ENCODE measurements around the gene DEF6. TPM values are rescaled to one million over a fixed set of nuclear protein-coding genes. Genes with fewer than 3 reads are reported as not detected.

Gene DEF6
- polyA plus RNA-seq, 1 of the 3 experiments (the other 2 are of a cell fraction) = 0.13 TPM

- TF ChIP-seq NRF1 (IDR thresholded peaks at IDR 0.05; ENCODE audit: low read depth, low read length) = 0 out of 2 replicates have a peak, but pooled peaks have one; percentile 38
- TF ChIP-seq PBX3 (IDR thresholded peaks at IDR 0.05) = peak; percentile 38; the same call in 1 of the 2 replicates
- TF ChIP-seq EP300 (IDR thresholded peaks at IDR 0.05; ENCODE audit: borderline replicate concordance in 1 of 2, low read depth in 1 of 2, low read length in 1 of 2) = peak; percentile 35 to 70; a peak in 2 of 4 replicates
- TF ChIP-seq EZH2phosphoT487 (IDR thresholded peaks at IDR 0.05; ENCODE audit: borderline replicate concordance, low read depth) = no peak
- TF ChIP-seq RXRA (IDR thresholded peaks at IDR 0.05; ENCODE audit: borderline replicate concordance, low read depth) = peak; percentile 71; the same call in 1 of the 2 replicates
- TF ChIP-seq IRF3 (IDR thresholded peaks at IDR 0.05; ENCODE audit: low read depth, low read length) = no peak
- no peak for TF ChIP-seq GATA2 (CRISPR knock-in tag; IDR thresholded peaks at IDR 0.05)
- TF ChIP-seq, protein P1, sequence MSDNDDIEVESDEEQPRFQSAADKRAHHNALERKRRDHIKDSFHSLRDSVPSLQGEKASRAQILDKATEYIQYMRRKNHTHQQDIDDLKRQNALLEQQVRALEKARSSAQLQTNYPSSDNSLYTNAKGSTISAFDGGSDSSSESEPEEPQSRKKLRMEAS (IDR thresholded peaks at IDR 0.05; ENCODE audit: low read depth) = peak; percentile 69
- TF ChIP-seq RFX5 (IDR thresholded peaks at IDR 0.05; ENCODE audit: low read length) = peak; percentile 66
- no peak for TF ChIP-seq MXI1 (IDR thresholded peaks at IDR 0.05; ENCODE audit: low read depth, low read length)
- TF ChIP-seq RAD21 (IDR thresholded peaks at IDR 0.05; ENCODE audit: low read length) = no peak
- TF ChIP-seq SMC3 (IDR thresholded peaks at IDR 0.05; ENCODE audit: low read depth, low read length) = no peak
- TF ChIP-seq ZBTB33 (IDR thresholded peaks at IDR 0.05; ENCODE audit: borderline replicate concordance, low read depth) = peak; percentile 49; the same call in 1 of the 2 replicates
- TF ChIP-seq TAF1 (IDR thresholded peaks at IDR 0.05; ENCODE audit: borderline replicate concordance, low read depth, low read length) = peak; percentile 71
- TF ChIP-seq, protein P2, sequence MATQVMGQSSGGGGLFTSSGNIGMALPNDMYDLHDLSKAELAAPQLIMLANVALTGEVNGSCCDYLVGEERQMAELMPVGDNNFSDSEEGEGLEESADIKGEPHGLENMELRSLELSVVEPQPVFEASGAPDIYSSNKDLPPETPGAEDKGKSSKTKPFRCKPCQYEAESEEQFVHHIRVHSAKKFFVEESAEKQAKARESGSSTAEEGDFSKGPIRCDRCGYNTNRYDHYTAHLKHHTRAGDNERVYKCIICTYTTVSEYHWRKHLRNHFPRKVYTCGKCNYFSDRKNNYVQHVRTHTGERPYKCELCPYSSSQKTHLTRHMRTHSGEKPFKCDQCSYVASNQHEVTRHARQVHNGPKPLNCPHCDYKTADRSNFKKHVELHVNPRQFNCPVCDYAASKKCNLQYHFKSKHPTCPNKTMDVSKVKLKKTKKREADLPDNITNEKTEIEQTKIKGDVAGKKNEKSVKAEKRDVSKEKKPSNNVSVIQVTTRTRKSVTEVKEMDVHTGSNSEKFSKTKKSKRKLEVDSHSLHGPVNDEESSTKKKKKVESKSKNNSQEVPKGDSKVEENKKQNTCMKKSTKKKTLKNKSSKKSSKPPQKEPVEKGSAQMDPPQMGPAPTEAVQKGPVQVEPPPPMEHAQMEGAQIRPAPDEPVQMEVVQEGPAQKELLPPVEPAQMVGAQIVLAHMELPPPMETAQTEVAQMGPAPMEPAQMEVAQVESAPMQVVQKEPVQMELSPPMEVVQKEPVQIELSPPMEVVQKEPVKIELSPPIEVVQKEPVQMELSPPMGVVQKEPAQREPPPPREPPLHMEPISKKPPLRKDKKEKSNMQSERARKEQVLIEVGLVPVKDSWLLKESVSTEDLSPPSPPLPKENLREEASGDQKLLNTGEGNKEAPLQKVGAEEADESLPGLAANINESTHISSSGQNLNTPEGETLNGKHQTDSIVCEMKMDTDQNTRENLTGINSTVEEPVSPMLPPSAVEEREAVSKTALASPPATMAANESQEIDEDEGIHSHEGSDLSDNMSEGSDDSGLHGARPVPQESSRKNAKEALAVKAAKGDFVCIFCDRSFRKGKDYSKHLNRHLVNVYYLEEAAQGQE (IDR thresholded peaks at IDR 0.05; ENCODE audit: low read depth, low read length) = no peak
- TF ChIP-seq ELF1 (IDR thresholded peaks at IDR 0.05) = peak; percentile 65; the same call in 1 of the 2 replicates
- TF ChIP-seq CTCF (IDR thresholded peaks at IDR 0.05) = no peak
- peak; percentile 75; the same call in 1 of the 2 replicates for TF ChIP-seq FOXM1 (IDR thresholded peaks at IDR 0.05; ENCODE audit: low read depth)
These were observed 38.2 kb upstream of the DEF6 start, which contains the start of gene ZNF76 (continued) for GRCh38 chr6:35259194-35259947.
